Testis (tissue), 2 donors: ENCODE measurements around the gene SF3B2.
"Not testable (repeated sequence)": the region's sequence is repeated elsewhere in the genome, so short reads cannot be mapped to it uniquely, and the experiment has no call there.

Experiments
- POLR2A ChIP-seq: fragments of 450-650 bp; IDR thresholded peaks from one replicate; pipeline ENCODE4 v1.6.1; 2017; ENCODE audit warnings: antibody characterized with exemption, mild to moderate bottlenecking, moderate library complexity
- TF ChIP-seq, protein P1 (sequence below), 3 experiments: fragments of 450-650 bp in 2 of 3; fragments of 200-600 bp in 1 of 3; sonication (generic) in 1 of 3; IDR thresholded peaks; one replicate each; pipeline ENCODE4 v1.5.1; 2016 to 2019; ENCODE audit warnings: antibody characterized with exemption in 3 of 3, mild to moderate bottlenecking in 2 of 3, moderate library complexity in 1 of 3

DNA sequence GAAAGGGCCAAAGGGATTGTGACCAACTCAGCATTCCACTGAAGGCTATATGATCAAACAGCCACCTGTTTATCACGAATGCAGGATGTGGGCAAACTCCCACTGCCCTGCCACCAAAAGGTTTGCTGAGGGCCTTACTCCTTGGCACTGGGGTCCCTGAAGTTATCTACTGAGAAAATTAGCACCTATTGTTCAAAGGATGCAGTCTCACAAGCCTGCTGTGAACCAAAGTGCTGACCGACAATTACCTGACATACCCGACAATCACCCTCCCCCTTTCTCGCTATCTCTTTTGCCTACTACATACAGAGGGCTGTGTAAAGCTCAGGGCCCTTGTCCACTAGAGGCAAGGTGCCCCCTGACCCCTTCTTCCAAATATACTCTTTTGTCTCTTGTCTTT, 42.1 kb upstream of the SF3B2 start:
- TF ChIP-seq, protein P1, sequence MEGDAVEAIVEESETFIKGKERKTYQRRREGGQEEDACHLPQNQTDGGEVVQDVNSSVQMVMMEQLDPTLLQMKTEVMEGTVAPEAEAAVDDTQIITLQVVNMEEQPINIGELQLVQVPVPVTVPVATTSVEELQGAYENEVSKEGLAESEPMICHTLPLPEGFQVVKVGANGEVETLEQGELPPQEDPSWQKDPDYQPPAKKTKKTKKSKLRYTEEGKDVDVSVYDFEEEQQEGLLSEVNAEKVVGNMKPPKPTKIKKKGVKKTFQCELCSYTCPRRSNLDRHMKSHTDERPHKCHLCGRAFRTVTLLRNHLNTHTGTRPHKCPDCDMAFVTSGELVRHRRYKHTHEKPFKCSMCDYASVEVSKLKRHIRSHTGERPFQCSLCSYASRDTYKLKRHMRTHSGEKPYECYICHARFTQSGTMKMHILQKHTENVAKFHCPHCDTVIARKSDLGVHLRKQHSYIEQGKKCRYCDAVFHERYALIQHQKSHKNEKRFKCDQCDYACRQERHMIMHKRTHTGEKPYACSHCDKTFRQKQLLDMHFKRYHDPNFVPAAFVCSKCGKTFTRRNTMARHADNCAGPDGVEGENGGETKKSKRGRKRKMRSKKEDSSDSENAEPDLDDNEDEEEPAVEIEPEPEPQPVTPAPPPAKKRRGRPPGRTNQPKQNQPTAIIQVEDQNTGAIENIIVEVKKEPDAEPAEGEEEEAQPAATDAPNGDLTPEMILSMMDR (IDR thresholded peaks at IDR 0.05): not testable (repeated sequence)
- not testable (repeated sequence) for TF ChIP-seq POLR2A
